ENCODE results near the gene PEPD. TPM values are rescaled to one million over a fixed set of nuclear protein-coding genes. Genes with fewer than 3 reads are reported as not detected.

PEPD gene
- total RNA-seq, 4 donors from 2014 or later: 92.6 to 323 (median 218) TPM

- no peaks in the 10 kb centered on the region for H3K36me3 ChIP-seq
- peak overlapping the region; percentile 73 to 83 (median 80) for H3K27ac ChIP-seq
- DNase-seq: no peak
- no peak overlapping the region for H3K4me3 ChIP-seq
- TF ChIP-seq POLR2AphosphoS5 (IDR thresholded peaks at IDR 0.05): peak in 1 of 3 donors; percentile 16
- TF ChIP-seq EP300 (IDR thresholded peaks at IDR 0.05; ENCODE audit: low read depth): no peak
- no peaks in the 10 kb centered on the region for H3K27me3 ChIP-seq
- intact Hi-C loops (cut with DNase I; ENCODE audit: low total_unique reads) (no loop called here), in situ Hi-C loops (cut with MboI; ENCODE audit: low pct_ligation_motif_present in 1 of 4, low pct_unique_long_range_greater_than_20kb in 1 of 4, low sequenced_read_pairs in 3 of 4) (no loop called here)
- WGBS, 2 donors (ENCODE audit: low coverage in 1 of 2): 76 to 80% methylated on average over 1 to 5 of the region's 5 CpGs
- peaks cover 0 to 20% (median 15%) of the 10 kb centered on the region in 4 donors for H3K4me1 ChIP-seq
- no peaks in the 10 kb centered on the region for H3K9me3 ChIP-seq
Measured at GRCh38 chr19:33366897-33367296, 154.7 kb downstream of the PEPD start.

DNA sequence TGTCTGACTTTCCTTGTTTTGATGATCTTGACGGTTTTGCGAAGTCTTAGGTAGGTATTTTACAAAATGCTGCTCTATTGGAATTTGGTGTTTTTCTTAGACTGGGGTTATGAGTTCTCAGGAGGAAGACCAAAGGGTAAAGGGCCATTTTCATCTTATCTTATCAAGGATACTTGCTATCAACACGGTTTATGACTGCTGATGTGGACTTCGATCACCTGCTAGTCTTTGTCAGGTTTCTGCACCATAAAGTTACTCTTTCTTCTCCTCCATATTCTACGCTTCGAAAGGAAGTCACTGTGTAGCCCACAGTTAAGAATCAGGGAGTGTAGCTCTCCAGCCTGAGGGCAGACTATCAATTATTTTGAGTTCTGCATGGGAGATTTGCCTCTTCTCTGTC lies 155.5 kb downstream of the PEPD start:
- peaks cover 0 to 18% (median 12%) of the 10 kb centered on the region in 4 donors for H3K4me1 ChIP-seq
- H3K4me3 ChIP-seq: no peak overlapping the region
- TF ChIP-seq POLR2AphosphoS5 (IDR thresholded peaks at IDR 0.05): peak in 2 of 3 donors; percentile 26 to 51
- TF ChIP-seq POLR2A (IDR thresholded peaks at IDR 0.05): peak; percentile 10
- TF ChIP-seq CTCF (IDR thresholded peaks at IDR 0.05): no peak
- TF ChIP-seq EP300 (IDR thresholded peaks at IDR 0.05; ENCODE audit: low read depth): no peak
- WGBS, 2 donors (ENCODE audit: low coverage in 1 of 2): 48 to 55% methylated on average over 6 of the region's 6 CpGs
- peak; percentile 52 for DNase-seq
- H3K27me3 ChIP-seq: no peaks in the 10 kb centered on the region
- no peaks in the 10 kb centered on the region for H3K9me3 ChIP-seq
- in situ Hi-C loops (cut with MboI; ENCODE audit: low pct_ligation_motif_present in 1 of 4, low pct_unique_long_range_greater_than_20kb in 1 of 4, low sequenced_read_pairs in 3 of 4) (no loop called here), intact Hi-C loops (cut with DNase I; ENCODE audit: low total_unique reads) (no loop called here)
- H3K27ac ChIP-seq: peak overlapping the region; percentile 73 to 83 (median 80)
- no peaks in the 10 kb centered on the region for H3K36me3 ChIP-seq

DNA sequence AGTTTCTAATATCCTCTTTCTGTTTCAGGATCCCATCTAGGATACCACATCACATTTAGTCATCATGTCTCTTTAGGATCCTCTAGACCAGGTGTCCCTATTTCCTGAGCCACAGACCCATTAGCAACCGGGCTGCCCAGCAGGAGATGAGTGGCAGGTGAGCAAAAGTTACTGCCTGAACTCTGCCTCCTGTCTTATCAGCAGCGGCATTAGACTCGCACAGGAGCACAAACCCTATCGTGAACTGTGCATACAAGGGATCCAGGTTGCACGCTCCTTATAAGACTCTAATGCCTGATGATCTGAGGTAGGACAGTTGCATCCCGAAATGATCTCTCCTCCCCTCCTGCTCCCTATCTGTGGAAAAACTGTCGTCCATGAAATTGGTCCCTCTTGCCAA lies 155.9 kb downstream of the PEPD start:
- intact Hi-C loops (cut with DNase I; ENCODE audit: low total_unique reads): no loop called here
- WGBS, 2 donors (ENCODE audit: low coverage in 1 of 2): 49% methylated on average over 7 of the region's 7 CpGs; no CpG with 5 or more reads in 1 of the 2 donors
- no peak overlapping the region for H3K4me3 ChIP-seq

GRCh38 chr19:33363476-33363875 lies 158.1 kb downstream of the PEPD start:
- Histone ChIP-seq H3K36me3 (no peaks in the 10 kb centered on the region), H3K27ac (no peak overlapping the region), H3K27me3 (no peaks in the 10 kb centered on the region), H3K4me3 (no peak overlapping the region), H3K9me3 (no peaks in the 10 kb centered on the region), H3K4me1 (peaks cover 0 to 18% (median 12%) of the 10 kb centered on the region in 4 donors)
- in situ Hi-C loops (cut with MboI; ENCODE audit: low pct_ligation_motif_present in 1 of 4, low pct_unique_long_range_greater_than_20kb in 1 of 4, low sequenced_read_pairs in 3 of 4) (no loop called here), intact Hi-C loops (cut with DNase I; ENCODE audit: low total_unique reads) (no loop called here)
- DNase-seq: no peak
- 75 to 92% methylated on average over 4 to 5 of the region's 5 CpGs for WGBS, 2 donors (ENCODE audit: low coverage in 1 of 2)
- TF ChIP-seq POLR2AphosphoS5 (IDR thresholded peaks at IDR 0.05): no peak
- no peak for TF ChIP-seq CTCF (IDR thresholded peaks at IDR 0.05)
- TF ChIP-seq EP300 (IDR thresholded peaks at IDR 0.05; ENCODE audit: low read depth): no peak
- no peak for TF ChIP-seq POLR2A (IDR thresholded peaks at IDR 0.05)

More for the DNA sequence above, 155.9 kb downstream of the PEPD start:
- peak; percentile 57 for DNase-seq
- Histone ChIP-seq H3K27ac (peak overlapping the region; percentile 73 to 83 (median 80)), H3K9me3 (no peaks in the 10 kb centered on the region), H3K27me3 (no peaks in the 10 kb centered on the region), H3K4me1 (peaks cover 0 to 18% (median 12%) of the 10 kb centered on the region in 4 donors), H3K36me3 (no peaks in the 10 kb centered on the region)
- in situ Hi-C loops (cut with MboI; ENCODE audit: low pct_ligation_motif_present in 1 of 4, low pct_unique_long_range_greater_than_20kb in 1 of 4, low sequenced_read_pairs in 3 of 4): no loop called here
- TF ChIP-seq CTCF (IDR thresholded peaks at IDR 0.05): no peak
- no peak for TF ChIP-seq EP300 (IDR thresholded peaks at IDR 0.05; ENCODE audit: low read depth)
- TF ChIP-seq POLR2A (IDR thresholded peaks at IDR 0.05): no peak
- TF ChIP-seq POLR2AphosphoS5 (IDR thresholded peaks at IDR 0.05): no peak

Measured in transverse colon (tissue), 4 donors.